Embryonic facial prominence (tissue), 1 donor: ENCODE results near the gene EID2B.
A peak's percentile ranks its signal among the peaks of the same experiment; 100 is the strongest.

ENCODE experiments used
- DNase-seq: peaks from one replicate; pipeline ENCODE4 v3.0.0-alpha.2; 2016; ENCODE audit errors: extremely low spot score

EID2B gene, protein sequence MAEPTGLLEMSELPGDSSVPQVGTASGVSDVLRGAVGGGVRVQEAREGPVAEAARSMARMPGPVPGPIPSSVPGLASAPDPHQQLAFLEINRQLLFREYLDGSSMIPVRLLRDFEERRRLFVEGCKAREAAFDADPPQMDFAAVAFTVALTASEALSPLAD

DNA sequence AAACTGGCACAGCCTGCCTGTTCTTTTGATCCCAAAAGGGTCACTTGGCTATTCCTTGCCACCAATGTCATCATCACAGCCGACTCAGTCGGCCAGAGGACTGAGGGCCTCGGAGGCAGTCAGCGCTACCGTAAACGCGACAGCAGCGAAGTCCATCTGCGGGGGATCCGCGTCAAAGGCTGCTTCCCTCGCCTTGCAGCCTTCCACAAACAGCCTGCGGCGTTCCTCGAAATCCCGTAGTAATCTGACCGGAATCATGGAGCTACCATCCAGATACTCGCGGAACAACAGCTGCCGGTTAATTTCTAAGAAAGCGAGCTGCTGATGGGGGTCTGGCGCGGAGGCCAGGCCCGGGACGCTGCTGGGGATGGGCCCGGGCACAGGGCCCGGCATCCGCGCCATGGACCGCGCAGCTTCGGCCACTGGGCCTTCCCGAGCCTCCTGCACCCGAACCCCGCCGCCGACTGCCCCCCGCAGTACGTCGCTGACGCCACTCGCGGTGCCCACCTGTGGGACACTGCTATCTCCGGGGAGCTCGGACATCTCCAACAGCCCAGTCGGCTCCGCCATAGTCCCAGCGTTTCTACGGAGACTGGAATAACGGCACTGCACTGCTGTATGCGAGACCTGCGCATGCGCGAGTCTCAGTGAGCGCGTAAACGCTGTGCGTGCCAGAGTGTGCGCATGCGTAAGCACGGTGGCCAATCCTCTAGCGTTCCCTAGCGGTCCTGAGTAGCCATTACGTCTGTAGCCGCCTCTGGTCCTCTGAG, at the start of gene EID2B:
TSS of gene EID2B (minus strand) at position 620 of the 770 bp plus-strand sequence. CDS start at position 570, 50 bp downstream.
- DNase-seq = peak; percentile 92

DNA sequence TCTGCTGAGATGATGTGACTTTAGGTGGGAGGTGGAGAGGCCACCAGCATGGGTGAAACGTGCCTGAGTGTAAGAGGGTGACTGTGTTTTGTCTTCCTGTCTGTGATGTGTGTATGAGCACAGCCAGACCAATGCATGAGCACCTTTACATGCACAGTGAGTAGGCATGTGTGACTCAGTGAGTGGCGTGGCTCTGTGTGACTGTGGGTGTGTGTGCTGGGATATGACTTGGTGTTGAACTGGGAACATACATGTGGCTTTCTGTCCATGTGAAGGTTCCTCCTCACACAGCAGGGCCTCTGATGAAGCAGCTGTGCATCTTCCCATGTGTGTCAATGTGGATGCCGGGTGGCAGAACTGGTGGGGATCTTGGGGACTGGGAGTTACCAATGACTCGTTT, 49.8 kb upstream of the EID2B start:
- DNase-seq = no peak

DNA sequence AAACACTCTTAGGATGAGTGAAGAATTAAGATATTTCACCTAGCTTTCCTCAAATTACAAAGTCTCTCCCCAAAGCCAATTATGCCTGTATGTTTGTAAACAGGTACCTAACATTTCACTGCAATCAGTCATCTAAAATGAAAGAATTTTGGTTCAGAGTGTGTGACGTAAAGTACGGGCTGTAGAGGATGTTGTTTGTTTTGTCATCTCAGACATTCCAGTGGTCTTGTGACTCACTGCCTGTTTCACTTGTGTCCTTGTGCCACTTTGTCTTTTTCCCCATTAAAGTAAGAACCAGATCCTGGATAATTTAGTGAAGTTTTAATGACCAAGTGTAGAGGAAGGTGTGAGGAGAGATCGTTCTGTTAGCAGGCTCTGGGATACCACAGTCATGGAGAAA, 36.0 kb upstream of the EID2B start:
- DNase-seq = no peak

GRCh38 chr19:39566064-39566463, 33.4 kb upstream of the EID2B start:
- DNase-seq = no peak

DNA sequence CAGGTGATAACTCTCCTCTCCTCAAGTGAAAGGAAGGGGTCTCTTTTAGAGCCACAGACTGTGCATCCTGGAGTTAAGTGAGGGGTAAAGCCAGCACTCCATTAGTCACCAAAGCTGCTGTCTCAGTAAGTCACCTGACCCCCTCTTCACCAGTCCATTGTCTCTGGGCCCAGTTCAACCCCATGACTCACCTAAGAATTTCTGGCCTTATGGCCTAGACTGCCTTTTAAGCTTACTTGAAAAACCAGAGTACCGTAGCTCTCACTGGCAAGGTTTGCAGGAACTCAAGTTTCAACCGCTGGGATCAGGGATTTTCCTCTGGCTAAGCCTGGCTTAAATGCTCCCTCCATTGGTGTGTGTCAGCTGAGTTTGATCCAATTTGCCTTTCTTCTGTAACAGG, 30.8 kb upstream of the EID2B start:
- no peak for DNase-seq

DNA sequence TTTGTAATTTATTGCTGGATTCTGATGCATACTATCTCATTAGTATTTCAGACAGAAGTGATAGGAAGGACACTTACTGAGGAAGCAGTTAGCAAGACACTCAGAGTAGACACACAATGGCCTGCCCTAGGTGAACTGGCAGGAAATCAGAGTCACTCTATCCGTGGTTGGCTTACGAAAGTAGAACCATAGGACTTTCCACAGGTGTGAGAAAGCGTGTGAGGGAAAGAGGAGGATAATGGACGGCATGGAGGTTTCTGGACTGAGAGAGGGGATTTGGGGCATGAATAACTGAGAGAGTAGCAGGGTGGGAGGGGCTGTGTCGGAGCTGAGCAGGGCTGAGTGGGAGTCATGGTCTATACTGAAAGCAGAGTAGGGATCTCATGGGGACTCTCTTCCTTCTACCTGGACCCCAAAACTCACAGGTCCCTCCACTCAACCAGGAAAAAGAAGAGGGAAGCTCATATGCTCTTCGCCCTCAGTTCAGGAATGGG, 26.0 kb upstream of the EID2B start:
- DNase-seq = no peak

DNA sequence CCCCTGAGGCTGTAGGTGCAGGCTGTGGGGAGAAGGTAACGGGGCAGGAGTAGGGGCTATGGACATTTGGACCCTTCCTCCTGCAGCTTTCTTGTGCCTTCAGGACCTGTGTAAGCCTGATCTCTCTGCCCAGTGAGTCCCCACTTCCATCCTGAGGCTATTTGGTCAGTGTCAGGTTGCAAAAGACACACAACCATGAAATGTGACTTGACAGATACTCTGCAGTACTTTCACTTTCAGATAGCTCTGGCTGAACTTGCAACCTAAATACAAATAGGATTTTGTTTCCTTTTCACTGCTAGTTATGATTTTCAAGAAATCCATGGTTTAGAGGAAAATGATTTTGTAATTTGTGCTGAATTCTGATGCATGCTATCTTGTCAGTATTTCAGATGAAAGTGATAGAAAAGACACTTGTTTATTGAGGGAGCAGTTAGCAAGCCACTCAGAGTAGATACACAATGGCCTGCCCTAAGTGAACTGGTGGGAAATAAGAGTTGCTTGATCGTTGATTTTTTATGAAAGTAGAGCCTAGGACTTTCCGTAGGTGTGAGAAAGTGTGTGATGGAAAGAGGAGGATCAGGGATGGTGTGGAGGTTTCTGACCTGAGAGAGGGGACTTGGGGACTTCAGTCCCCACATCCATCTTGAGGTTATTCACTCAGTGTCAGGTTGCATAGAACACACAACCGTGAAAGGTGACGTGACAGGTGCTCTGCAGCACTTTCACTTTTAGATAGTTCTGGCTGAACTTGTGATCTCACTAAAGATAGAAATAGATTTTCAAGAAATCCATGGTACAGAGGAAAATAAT, 25.4 kb upstream of the EID2B start:
- DNase-seq = no peak

GRCh38 chr19:39555883-39556282, 23.2 kb upstream of the EID2B start:
- no peak for DNase-seq

- no peak for DNase-seq
Measured at GRCh38 chr19:39554701-39555311, 22.2 kb upstream of the EID2B start.

DNA sequence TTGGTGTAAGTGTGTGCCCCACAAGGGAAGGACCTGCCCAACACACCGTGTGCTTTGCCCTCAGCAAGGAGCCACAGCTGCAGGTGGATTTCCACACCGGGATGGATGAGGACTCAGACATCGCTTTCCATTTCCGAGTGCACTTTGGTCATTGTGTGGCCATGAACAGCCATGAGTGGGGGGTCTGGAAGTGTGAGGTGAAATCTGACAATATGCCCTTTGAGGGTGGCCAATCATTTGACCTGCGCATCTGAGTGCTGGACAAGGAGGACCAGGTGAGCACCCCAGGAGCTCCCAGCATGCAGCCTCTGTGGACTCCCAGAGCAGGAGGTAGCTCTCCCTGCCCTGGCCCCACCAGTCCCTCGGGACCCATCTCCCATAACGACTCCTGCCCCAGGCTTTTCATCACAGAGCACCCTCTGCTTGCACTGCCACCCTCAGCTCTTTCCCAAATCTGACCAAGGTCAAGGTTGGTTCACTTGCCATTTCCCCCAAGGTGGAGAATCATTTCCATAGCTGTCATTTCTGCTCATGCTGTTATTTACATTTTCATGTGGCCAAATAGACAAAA, 20.5 kb upstream of the EID2B start:
- no peak for DNase-seq

GRCh38 chr19:39550197-39550596, 17.5 kb upstream of the EID2B start:
- DNase-seq = no peak

DNA sequence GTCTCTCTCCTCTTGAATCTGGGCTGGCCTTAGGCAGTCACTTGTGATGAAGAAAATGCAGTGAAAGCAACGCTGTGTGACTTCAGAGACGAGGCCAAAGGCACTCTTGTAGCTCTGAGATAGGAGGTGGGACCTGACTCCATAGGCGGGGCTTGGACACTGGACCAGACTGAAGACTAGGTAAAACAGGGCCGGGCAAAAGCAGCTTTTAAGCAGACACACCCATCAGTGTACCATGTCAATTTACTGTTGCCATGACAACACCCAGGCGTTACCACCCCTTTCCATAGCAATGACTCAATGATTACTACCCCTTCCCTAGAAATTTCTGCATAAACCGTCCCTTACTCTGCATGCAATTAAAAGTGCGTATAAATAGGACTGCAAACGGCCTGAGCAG, 13.9 kb upstream of the EID2B start:
- no peak for DNase-seq

GRCh38 chr19:39544911-39545310, 12.3 kb upstream of the EID2B start:
- DNase-seq = no peak

DNA sequence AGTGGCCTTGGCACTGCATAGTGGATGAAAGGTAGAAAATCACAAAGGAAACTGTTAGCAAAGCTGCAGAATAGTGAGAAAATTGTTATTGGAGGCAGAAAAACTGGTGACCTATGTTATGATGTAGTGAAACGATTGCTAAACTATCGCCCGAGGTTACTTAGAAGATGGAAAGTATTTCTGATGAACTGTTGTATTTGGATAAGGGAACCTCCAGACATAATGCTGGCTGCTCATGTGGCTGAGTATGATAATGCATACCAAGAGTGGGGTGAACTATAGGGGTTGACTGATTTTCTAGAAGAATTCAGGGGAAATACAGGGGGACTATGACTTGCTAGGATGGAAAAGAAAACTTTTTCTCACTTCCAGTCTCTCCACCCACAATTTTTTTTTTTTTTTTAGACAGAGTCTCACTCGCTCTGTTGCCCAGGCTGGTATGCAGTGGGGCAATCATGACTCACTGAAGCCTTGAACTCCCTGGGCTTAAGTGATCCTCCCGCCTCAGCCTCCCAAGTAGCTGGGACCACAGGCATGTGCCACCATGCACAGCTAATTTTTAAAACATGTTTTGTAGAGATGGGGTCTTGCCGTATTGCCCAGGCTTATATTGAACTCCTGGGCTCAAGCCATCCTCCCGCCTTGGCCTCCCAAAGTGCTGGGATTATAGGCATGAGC, 11.7 kb upstream of the EID2B start:
- DNase-seq = no peak

GRCh38 chr19:39543477-39543857, 10.8 kb upstream of the EID2B start:
- DNase-seq = no peak

DNA sequence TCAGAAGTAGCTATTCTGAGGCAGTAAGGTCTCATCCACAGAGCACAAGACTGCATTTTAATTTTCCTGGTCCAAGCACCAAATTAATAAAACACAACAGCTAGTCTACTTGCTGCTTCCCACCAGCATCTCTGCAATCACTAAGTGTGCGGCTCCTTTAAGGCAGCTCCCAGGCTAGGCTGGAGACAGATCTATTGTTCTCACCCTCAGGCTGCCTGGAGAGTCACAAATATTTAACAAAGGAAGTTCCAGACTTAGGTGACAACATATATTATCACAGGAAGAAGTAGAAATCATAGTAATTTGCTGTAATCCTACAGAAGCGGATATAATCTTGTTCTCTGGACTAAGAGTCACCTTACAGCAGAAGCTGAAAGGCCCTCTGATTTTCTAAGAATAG, 9.6 kb upstream of the EID2B start:
- DNase-seq = no peak

DNA sequence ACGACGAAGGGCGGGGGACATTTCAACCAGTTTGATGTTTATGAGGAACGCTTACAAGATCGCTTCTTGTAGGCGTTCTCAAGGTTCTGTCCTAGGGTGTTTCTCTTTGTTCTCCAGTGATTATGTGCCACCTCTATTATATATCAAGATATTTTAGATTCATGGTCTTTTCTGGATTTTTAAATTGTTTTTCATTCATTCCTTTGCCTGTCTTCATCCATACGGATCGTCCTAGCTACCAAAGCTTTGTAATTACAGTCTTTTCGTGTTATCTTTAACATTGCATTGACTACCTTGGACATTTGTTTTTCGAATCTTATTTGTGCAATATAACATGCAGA, 7.7 kb upstream of the EID2B start:
- DNase-seq = no peak

- DNase-seq = peak; percentile 92
Measured at GRCh38 chr19:39539518-39540332, 7.1 kb upstream of the EID2B start, which contains the start of gene EID2. Gene EID2, minus strand, starts transcription at chr19:39540161. Its CDS starts 82 bp downstream, at chr19:39540079.

- DNase-seq = no peak
Measured at GRCh38 chr19:39539165-39539517, 6.5 kb upstream of the EID2B start.

DNA sequence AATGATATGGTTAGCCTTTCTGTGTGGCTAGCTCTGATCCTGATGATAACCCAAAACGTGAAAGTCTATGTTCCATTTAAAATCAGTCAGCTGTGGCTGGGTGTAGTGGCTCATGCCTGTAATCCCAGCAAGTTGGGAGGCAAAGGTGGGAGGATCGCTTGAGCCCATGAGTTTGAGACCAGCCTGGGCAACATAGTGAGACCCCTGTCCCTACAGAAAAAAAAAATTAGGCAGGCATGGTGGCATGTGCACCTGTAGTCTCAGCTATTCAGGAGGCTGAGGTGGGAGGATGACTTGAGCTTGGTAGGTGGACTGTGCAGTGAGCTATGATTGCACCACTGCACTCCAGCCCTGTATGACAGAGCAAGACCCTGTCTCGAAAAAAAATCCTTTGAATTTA, 1.1 kb upstream of the EID2B start:
- no peak for DNase-seq
